NCI-H2107 treated with DMSO at 0.1 percent for 48 hours (cell line): ENCODE measurements around the gene EPAS1.

Experiments
- DNase-seq: peaks from one replicate; lab custom pipeline; 2025; ENCODE audit not compliant: unreplicated experiment; lab: John Stamatoyannopoulos, UW

Gene EPAS1

GRCh38 chr2:46435353-46435752 is 138.1 kb downstream of the EPAS1 start:
- DNase-seq = no peak

GRCh38 chr2:46435796-46436360 is 138.7 kb downstream of the EPAS1 start:
- DNase-seq = no peak
